ENCODE measurements around the gene HDAC4.

The HDAC4 gene

DNA sequence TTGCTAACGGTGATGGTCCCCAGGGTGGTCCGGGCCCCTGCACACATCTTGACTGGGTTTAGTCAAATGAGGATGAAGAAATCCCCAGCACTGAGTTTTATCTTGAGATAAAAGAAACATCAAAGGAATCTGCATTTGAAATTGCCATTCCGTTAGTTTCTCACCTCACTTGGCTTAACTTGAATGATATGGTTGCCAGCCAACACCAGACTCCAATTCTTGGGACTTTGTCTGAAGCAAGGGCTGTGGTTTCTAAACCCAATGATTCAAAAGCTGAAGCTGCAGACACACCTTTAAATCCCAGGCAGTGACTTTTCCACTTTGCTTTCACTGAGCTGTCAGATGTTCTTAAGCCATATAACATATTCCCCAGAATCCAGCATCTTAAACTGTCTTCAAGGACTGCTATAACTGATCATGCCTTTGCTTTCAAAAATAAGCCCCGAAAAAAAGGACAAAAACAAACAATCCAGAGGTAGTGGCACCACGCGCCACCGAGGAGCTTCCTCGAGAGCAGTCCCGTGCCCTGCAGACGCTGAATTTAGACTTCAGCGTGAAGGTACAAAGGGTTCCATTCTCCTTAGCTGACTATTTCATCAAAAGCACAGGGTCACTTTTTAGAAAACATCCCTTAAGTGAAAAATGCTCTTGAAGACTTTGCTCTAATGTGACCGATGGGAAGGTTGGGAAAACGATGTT is 189.3 kb downstream of the HDAC4 start:
- in situ Hi-C loops (cut with MboI; ENCODE audit: low sequenced_read_pairs), result no loop called here

DNA sequence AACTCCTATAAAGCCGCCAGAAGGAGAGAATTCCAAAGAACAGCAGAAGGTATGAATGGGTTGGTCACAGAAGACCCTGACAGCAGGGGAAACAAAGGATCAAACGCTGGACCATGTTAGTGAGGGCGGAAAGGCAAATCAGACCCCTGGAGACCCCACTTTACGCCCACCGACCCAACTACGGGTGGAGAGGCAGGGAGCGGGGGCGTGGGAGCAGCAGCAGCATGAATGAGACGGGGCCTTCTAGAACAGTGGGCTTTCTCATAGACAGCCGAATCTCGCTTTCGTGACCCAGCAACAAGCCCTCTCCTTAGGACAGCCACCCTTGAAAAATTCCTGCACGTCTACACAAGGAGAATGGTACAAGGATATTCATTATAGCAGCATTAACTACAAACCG is 191.0 kb downstream of the HDAC4 start:
- in situ Hi-C loops (cut with MboI; ENCODE audit: low sequenced_read_pairs), result no loop called here

DNA sequence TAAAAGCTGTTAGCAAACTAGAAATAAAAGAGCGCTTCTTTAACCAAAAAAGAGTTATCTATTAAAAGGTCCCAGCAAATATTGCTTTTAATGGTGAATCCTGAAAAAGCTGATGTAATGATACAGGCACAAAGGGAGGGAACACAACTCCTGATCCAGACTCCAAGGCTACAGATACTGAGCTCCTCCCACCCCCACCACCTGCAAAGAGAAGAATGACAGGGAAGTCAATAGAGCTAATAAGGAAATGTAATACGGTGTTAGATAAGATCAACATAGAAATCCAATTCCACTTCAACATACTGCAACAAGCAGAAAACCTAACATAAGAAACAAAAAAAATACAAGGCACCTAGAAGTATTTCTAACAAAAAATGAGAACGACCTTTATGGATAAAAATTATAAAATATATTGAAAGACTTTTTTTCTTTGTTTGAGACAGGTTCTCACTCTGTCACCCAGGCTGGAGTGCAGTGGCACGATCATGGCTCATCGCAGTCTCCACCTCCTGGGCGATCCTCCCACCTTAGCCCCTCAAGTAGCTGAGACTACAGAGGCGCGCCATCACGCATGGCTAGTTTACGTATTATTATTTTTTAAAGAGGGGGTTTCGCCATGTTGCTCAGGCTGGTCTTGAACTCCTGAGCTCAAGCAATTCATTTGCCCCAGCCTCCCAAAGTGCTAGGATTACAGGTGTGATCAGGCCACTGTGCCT is 192.2 kb downstream of the HDAC4 start:
- in situ Hi-C loops (cut with MboI; ENCODE audit: low sequenced_read_pairs), result no loop called here

DNA sequence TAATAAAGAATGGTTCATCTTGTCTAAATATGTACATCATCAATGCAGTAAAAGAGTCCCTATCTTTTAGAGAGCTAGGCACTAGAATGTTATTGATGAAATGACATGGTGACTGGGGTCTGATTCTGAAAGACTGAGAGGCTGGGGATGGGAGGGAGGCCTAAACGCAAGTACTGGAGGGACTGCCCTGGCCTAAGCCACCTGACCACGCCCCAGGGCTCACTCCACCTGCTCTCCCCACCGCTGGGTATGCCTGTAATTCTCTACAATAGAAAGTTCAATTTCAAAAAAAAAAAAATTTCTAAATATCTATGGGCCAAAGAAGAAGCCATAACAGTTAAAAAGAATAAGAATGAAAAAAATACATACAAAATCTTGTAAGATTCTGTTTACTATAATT is 194.0 kb downstream of the HDAC4 start:
- in situ Hi-C loops (cut with MboI; ENCODE audit: low sequenced_read_pairs), result no loop called here

DNA sequence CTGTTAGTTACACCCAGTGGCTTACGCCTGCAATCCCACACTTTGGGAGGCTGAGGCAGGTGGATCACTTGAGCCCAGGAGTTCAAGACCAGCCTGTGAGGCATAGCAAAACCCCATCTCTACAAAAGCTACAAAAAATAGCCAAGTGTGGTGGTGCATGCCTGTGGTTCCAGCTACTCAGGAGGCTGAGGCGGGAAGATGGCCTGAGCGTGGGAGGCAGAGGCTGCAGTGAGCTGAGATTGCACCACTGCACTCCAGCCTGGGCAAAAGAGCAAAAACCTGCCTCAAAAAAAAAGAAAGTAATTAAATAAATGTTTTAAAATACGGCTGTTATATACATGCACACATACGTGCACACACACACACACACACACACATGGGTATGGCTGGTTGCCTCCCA is 194.8 kb downstream of the HDAC4 start:
- in situ Hi-C loops (cut with MboI; ENCODE audit: low sequenced_read_pairs), result no loop called here

DNA sequence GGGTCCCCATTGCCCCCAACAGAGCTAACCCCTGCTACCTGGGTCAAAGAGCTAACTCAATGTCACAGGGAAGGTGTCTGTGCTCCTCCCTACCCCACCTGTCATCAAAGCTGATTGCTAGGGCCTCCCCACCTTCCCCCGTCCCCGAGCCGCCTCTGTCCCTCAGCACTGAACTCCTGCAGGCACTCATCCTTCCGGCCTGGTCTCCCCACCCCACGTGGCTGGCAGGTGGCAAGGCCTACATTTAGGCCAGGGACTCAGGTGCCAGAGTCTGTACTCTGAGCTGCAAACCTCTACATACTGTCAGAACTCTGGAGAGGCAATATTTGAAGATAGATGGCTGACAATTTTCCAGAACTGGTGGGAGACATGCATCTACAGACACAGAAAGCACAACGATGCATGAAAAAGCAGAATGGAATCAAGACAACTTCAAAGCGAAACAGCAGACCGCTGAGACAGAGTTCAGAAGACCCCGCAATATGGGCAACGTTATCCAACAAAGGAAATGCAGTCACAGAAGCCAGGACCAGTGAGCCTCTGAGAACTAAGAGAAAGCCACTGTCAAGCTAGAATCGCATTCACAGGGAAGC is 195.8 kb downstream of the HDAC4 start:
- in situ Hi-C loops (cut with MboI; ENCODE audit: low sequenced_read_pairs), result no loop called here

DNA sequence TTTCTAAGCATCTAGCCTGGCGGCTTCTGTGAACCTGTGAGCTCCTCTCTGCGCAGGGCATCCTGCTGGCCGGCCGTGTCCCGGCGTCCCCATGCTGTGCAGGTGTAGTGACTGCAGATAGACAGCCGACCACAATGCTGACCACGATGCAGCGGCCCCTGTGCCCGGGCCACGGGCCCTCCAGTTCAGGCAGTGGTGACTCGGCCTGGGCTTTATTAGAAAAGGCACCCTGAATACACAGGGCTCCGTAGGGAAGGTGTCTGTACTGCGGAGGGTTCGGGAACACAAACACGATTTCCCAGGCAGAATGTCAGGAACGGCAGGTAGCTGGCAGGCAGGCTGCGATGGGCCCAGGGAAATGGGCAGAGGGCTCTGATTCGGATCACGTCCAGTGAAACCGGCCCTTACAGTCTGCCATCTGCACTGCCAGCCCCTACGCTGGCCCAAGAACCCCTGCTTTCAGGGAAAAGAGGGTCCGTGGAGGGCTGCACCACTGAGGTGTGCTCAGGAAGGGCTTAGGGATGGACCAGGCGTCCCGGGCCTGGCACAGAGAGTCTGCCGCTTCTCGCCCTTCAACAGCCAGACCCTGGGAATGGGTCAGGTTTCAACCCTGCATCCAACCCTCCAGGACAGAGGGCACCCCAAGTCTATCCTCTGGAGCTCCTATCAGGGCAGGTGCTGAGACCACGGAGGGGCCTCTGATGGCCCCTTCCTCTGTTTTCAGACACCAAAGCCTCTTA is 196.5 kb downstream of the HDAC4 start:
- in situ Hi-C loops (cut with MboI; ENCODE audit: low sequenced_read_pairs), result no loop called here

DNA sequence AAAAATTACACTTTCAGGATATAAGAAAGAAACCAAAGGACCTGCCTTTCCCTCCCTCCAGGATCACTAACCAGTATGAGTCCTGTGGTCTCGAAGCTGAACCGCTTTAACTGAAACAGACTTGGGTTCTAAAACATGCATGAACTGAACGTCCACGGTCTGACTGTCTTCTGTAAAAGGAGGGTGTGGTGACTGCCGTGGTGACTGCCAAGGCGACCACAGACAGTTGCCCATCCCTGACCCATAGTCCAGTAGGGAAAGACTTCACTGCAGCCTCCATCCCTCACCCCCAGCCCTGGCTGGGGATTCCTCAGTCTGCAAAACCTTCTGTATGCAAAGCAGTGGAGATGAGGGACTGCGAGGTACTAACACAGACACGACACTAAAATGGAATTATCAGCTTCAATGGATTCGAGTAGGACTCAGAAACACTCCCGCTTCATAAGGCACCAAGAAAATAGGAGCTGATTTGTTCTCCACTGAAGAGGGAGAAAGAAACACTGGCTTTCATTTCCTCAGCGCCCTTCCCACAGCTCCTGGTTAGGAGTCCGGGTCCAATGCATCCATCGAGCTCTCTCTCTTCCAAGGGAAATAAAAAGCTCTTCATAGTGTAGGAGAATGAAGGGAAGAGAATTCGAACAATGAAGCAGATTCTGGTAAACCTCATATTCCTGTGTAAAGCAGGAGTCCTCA is 197.2 kb downstream of the HDAC4 start:
- in situ Hi-C loops (cut with MboI; ENCODE audit: low sequenced_read_pairs), result no loop called here

DNA sequence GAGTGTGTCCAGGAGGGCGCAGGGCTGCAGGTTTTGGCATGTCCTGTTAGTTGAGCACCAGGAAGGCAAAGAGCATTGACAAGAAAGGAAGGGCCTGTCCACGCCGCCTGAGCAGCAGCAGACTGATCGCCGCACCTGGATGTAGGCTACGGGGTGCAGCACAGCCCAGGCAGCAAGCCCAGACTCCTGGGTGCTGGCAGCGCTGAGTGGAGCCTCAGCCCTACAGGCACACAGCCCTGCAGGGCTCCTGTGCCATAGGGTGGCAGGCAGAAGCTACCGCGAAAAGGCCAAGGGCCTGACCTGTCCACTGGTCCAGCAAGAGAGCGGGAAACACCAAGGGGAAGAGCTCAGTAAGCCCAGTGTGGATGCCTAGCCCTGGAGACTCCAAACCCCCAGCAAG is 198.0 kb downstream of the HDAC4 start:
- in situ Hi-C loops (cut with MboI; ENCODE audit: low sequenced_read_pairs), result no loop called here

DNA sequence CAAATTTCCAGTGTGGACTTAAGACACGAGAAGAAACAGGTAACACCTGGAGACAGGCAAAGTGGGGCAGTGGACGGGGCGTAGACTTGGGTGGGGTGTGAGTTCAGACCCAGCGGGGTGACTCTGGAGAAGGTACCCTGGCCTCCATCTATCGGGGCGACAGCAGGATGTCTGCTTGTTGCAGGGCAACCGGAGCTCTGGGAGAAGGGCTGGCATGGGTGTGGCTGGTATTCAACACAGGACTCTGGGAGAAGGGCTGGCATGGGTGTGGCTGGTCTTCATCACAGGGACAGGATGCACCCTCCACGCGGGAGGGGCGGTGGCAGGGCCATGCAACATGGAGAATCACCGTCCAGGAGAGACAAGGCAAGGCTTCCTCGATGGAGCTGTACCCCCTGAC is 198.5 kb downstream of the HDAC4 start:
- in situ Hi-C loops (cut with MboI; ENCODE audit: low sequenced_read_pairs), result no loop called here

DNA sequence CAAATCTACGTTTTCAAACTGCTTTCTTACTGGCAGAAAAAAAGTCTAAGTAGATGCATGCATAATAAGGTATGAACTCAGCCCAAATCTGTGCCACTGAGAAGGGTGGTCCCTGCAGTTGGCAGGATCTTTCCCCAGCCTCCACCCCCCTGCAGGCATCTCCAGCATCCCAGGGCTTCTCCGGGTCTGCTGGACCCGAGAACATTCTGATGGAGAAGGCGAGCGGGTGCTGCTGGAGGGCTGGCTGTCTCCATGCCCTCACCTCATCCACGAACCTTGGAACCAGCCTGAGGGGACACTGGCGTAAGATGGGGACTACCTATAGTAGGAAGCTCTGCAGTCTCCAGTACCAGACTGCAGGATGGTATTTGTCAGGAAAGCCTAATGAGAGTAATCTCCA is 198.9 kb downstream of the HDAC4 start:
- in situ Hi-C loops (cut with MboI; ENCODE audit: low sequenced_read_pairs), result no loop called here

DNA sequence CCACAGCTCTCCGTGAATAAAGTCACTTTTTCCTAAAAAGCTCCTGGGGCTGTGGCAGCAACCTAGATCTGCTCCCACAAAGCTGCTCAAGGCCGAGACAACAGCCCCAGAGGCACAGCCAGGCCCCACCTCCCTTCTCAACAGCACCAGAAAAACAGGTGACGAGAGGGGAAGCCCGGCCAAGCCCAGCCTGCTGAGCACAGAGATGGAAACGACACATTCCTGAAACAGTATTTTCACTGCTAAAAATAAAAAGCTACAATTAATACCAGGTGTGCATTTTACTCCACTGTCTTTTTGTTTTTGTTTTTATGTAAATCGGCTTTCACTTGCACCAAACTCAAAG is 199.3 kb downstream of the HDAC4 start:
- in situ Hi-C loops (cut with MboI; ENCODE audit: low sequenced_read_pairs), result no loop called here

DNA sequence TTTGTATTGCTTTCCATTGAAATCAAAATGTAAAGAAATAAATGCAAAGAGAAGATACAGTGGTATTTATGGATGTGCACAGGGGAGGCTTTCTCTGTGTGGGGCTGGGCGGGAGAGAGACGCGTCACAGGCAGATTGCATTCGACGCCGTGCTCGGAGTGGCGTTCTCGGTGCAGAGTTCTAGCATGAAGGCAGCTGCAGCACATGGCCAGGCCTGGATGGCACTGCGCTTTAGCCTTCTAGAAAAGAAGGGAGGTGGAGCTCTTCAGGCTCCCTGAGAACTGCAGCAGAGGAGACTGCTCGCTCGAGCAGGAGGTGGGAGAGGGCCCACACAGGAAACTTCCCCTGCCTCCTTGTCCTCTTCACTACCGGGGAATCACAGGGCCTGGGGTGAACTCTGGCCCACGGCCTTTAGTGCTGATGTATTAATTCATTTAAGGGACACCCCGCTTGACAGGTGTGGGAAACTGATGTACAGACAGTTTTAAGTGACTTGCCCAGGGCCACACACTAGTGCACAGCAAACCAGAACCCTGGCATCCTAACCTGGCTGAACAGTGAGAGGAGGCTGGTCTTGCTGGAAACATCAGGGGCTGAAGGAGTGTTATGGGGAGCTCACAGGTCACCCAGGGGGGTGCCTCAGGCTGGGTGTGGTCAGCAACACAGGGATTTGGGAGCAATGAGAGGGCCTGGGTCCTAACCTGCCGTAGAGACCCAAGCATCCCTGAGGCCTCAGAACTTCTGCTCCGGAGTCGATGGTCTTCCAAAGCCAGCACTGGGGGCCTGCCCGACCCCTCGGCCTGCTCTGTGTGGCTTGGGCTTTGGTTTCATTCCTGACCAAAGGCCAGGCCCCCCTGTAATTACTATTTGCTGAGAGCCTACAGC is 199.9 kb downstream of the HDAC4 start:
- in situ Hi-C loops (cut with MboI; ENCODE audit: low sequenced_read_pairs), result no loop called here

DNA sequence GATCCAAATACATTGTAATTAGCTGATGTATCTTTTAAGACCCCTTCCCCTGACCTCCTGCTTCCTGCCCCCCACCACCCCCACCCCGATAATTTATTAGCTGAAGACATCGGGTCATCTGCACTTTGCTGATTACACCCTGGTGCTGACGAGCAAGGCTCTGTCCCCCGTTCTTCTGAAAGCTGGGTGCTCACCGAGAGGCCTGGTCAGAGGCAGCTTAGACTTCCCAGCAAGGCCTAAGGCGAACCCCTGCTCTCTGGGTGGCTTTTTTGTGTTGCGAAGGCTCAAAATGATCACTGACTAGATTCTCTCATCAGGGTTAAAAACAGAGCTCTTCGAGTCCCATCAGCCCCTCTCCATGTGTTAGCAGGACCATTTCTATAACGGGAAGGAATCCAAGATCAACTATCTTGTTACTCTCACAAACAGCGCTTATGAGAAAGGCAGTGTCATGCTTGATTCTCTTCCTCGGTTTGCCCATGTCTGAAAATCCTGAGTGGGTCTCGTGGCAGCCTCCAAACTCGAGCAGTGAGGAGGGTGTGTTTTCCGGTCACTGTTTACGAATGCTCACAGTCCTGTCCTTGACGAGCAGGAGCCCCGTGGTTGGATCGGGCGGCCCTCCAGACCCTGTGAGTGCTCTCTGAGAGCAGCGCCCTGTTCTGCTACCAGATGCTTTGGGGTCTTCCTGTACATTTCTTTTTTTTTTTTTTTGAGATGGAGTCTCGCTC is 201.6 kb downstream of the HDAC4 start:
- in situ Hi-C loops (cut with MboI; ENCODE audit: low sequenced_read_pairs), result no loop called here

DNA sequence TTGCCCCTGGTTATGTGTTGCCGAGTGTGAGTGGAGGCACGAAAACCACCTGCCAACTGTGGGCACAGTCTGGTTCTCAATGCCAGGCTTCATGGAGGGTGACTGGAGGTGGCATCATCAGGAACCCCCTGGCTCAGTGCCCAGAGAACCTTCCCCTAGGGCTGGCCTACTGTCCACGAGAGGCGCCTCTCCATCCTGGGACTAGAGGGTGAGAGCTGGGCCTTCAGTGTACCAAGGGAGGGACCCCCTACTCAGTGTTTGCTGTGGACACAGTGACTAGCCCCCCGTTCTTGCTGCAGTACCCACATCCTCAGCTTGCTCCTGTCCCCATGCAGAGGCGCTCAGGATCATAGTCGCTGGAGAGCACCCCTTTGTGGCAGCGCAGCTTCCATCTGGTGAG is 202.6 kb downstream of the HDAC4 start:
- in situ Hi-C loops (cut with MboI; ENCODE audit: low sequenced_read_pairs), result no loop called here

DNA sequence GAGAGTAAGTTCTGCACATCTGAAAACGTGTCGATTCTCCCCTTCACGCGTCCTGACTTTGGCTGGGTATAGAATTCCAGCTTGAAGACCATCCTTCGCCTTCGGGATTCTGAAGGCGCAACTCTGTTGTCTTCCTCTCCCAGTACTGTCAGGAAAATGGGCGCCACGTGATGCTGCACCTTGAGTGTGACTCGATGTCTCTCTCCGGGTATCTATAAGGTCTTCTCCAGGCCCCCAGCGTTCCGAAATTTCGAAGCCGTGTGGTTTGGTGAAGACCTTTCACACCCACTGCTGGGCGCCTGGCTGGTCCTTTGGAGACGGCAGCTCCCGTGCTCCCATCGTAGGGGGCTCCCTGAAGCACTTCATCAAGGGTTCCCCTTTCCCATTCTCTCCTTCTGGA is 203.7 kb downstream of the HDAC4 start:
- in situ Hi-C loops (cut with MboI; ENCODE audit: low sequenced_read_pairs), result no loop called here

DNA sequence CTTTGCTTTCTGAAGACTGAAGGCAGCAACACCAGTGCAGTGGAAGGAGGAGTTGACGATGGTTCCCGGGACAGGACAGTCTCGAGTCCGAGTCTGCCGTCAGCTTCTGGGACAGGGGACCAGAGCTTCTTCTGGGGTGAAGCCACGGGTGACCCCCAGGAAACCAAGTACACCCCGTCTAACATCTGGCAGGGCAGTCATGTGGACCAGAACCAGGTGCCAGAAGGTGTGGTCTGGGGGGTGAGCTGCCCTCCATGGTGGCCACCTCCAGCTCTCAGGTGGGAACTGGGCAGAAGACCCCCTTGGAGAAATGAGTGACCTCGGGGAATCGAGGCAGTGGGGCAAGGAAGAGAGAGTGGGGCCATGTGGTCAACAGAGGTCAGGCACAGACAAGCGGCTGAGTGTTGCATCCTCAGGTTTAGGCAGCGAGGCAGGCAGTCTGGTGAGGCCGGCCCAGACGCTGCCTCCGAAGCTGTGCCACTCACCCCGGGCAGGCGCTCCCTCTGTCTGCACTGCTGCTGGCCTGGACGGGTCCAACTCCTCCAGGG is 204.3 kb downstream of the HDAC4 start:
- in situ Hi-C loops (cut with MboI; ENCODE audit: low sequenced_read_pairs), result no loop called here

DNA sequence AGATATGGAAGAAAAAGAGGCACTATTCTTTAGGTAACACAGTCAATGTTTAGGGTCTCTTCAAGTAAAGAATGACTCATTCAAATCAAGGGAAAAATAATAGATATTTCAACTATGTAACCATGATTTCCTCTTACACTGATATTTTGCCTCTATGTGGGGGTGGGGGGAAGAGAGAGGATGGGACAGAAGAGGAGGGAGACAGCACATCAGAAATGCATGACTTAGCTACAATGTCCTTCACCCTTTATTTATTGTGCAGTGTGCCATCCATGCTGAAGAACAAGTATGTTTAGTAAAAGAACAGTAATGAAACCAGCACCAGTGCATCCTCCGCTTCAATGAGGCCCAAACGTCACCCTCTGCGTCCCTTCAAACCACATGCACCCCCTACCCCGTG is 204.8 kb downstream of the HDAC4 start:
- in situ Hi-C loops (cut with MboI; ENCODE audit: low sequenced_read_pairs), result no loop called here

DNA sequence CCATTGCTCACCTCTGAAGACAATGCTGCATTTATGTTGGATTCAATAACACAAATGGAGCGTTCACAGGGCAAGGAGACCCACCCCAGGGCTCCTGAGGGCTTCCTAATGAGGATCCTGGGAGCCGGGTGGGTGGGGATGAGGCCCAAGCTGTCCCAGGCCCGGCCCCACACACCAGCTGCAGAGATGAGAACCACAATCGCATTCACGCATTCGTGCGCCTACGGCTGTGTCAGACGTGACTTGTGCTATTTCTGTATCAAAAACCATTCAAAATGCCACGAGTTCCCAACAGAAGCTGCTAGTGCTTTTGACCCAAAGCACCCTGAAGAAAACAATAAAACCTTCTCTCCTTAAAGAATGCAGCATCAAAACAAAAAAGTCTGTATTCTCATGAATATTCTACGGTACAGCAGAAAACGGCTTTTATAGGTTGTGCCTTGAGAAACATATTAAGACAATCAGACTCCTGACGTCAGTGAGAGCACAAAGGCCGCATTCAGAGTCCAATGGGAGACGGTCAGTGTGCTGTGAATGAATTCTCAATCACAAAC is 205.4 kb downstream of the HDAC4 start:
- in situ Hi-C loops (cut with MboI; ENCODE audit: low sequenced_read_pairs), result no loop called here

Data from HL-60/S4 treated with phorbol 12-myristate 13-acetate at 8.2 ng/mL for 4 days and 3 days (cell line).